K562 (cell line): Measurements from ENCODE around the gene DVL3. TPM values are rescaled to one million over a fixed set of nuclear protein-coding genes. Genes with fewer than 3 reads are reported as not detected.

Experiments
- ATF2 ChIP-seq: sonication (generic); formaldehyde crosslinking; IDR thresholded peaks from 2 replicates; pipeline ENCODE4 v1.8.1; 2022; ENCODE audit warnings: missing genetic modification reagents
- CREBBP ChIP-seq: IDR thresholded peaks from one replicate; pipeline ENCODE4 v1.6.1; 2012; ENCODE audit warnings: low read depth, mild to moderate bottlenecking, control low read depth, inconsistent platforms, low read length
- CTCFL ChIP-seq: IDR thresholded peaks from 2 replicates; pipeline ENCODE4 v1.6.1; 2011; ENCODE audit warnings: borderline replicate concordance, low read depth, mild to moderate bottlenecking, moderate library complexity, low read length; ENCODE audit not compliant: insufficient read depth, poor library complexity, severe bottlenecking
- GMEB1 ChIP-seq: fragments of 250-450 bp; sonication (Bioruptor Pico); IDR thresholded peaks from 2 replicates; pipeline ENCODE4 v1.4.0; 2020; ENCODE audit warnings: mild to moderate bottlenecking
- HNRNPK ChIP-seq: fragments of 200-400 bp; formaldehyde crosslinking; IDR thresholded peaks from one replicate; pipeline ENCODE4 v1.6.1; 2018; ENCODE audit warnings: mild to moderate bottlenecking, low read depth, low read length; ENCODE audit not compliant: poor library complexity, severe bottlenecking
- JUNB ChIP-seq: fragments of 450-650 bp; formaldehyde crosslinking; conservative IDR thresholded peaks from 2 replicates; pipeline ENCODE4 v1.4.0; 2020; ENCODE audit warnings: mild to moderate bottlenecking
- KLF10 ChIP-seq: fragments of 250-450 bp; sonication (Bioruptor Pico); IDR thresholded peaks from 2 replicates; pipeline ENCODE4 v1.6.1; 2021; ENCODE audit warnings: matching md5 sums
- MAX ChIP-seq: sonication (generic); formaldehyde crosslinking; IDR thresholded peaks from 2 replicates; pipeline ENCODE4 v1.9.0; 2022; ENCODE audit warnings: mild to moderate bottlenecking, missing genetic modification reagents
- NCOA2 ChIP-seq, 2 experiments: fragments of 450-650 bp; IDR thresholded peaks; 2 replicates each; pipeline ENCODE4 v1.6.1; 2018; ENCODE audit warnings: mild to moderate bottlenecking in 2 of 2, moderate library complexity in 1 of 2; ENCODE audit not compliant: partially characterized antibody in 2 of 2
- NFATC3 ChIP-seq: fragments of 450-650 bp; IDR thresholded peaks from 2 replicates; pipeline ENCODE4 v1.6.1; 2017; ENCODE audit warnings: mild to moderate bottlenecking
- NFE2 ChIP-seq: IDR thresholded peaks from 2 replicates; pipeline ENCODE4 v1.6.1; 2014; ENCODE audit warnings: antibody characterized with exemption, low read depth
- SPI1 ChIP-seq: IDR thresholded peaks from 2 replicates; pipeline ENCODE4 v1.6.1; 2011; ENCODE audit warnings: low read depth, low read length, control low read depth, borderline replicate concordance
- SRF ChIP-seq, 2 experiments: fragments of 250-450, 450-650 bp in 1 of 2; sonication (Bioruptor Pico) in 1 of 2; sonication (generic) in 1 of 2; formaldehyde crosslinking; IDR thresholded peaks; 2 replicates each; pipeline versions ENCODE4 v1.5.0 to v1.5.1; 2020 to 2022; ENCODE audit warnings: mild to moderate bottlenecking in 1 of 2, missing genetic modification reagents in 1 of 2
- ZBED1 ChIP-seq: IDR thresholded peaks from 2 replicates; pipeline ENCODE4 v1.6.1; 2014
- ZFP1 ChIP-seq: fragments of 450-650 bp; formaldehyde crosslinking; IDR thresholded peaks from 2 replicates; pipeline ENCODE4 v1.4.0; 2020; ENCODE audit warnings: mild to moderate bottlenecking, mixed read lengths
- ZNF197 ChIP-seq: fragments of 200-800 bp; sonication (Bioruptor generic); IDR thresholded peaks from 2 replicates; pipeline ENCODE4 v1.6.1; 2016; ENCODE audit warnings: low read depth, missing genetic modification characterization, missing compliant biosample characterization
- ZNF592 ChIP-seq: fragments of 450-650 bp; IDR thresholded peaks from 2 replicates; pipeline ENCODE4 v1.6.1; 2017; ENCODE audit warnings: antibody characterized with exemption, mild to moderate bottlenecking
- ZNF79 ChIP-seq: fragments of 250-450 bp; sonication (Bioruptor Pico); IDR thresholded peaks from 2 replicates; pipeline ENCODE4 v1.4.0; 2020; ENCODE audit warnings: low read depth, mild to moderate bottlenecking, moderate library complexity
- polyA plus RNA-seq, 8 experiments: library from polyadenylated mRNA; depleted of rRNA in 4 of 8; stranded (reverse) in 5 of 8; unstranded in 3 of 8; fragments of >200 nt; fragmentation: Nextera tagmentation in 2 of 8; fragmentation: Illumina TruSeq in 1 of 8; extraction: Ambion mirVana in 2 of 8; extraction: Trizol in 1 of 8; gene quantifications; 2 replicates each; pipeline versions ENCODE4 v1.2.1 to v1.2.3, GENCODE V29; 2011 to 2014; ENCODE audit warnings: inconsistent platforms in 1 of 8, missing spikeins in 1 of 8
- total RNA-seq, 7 experiments: library from RNA; depleted of rRNA in 6 of 7; stranded (reverse); fragments of >200 nt in 6 of 7; fragmentation: Illumina TruSeq in 2 of 7; extraction: Trizol in 2 of 7; gene quantifications; 2 replicates each; pipeline versions ENCODE4 v1.2.1 to v1.2.3, GENCODE V29; 2011 to 2021; ENCODE audit warnings: low replicate concordance in 1 of 7

The DVL3 gene
- total and polyA plus RNA-seq, 9 of the 15 experiments (the other 6 are each of a cell fraction or from before 2014, with no cell fraction given) = 3.1 to 57.9 (median 20.1) TPM

- TF ChIP-seq SRF (CRISPR knock-in tag; IDR thresholded peaks at IDR 0.05) (no peak), ATF2 (CRISPR knock-in tag) (no peak), ZNF197 (CRISPR knock-in tag) (no peak), CTCFL (no peak), NFE2 (no peak), ZNF79 (CRISPR knock-in tag) (no peak), ZBED1 (no peak), NFATC3 (no peak), GMEB1 (CRISPR knock-in tag) (0 out of 2 replicates have a peak, but pooled peaks have one; percentile 32), HNRNPK (no peak), SPI1 (no peak), MAX (no peak; the same call in 1 of the 2 replicates), ZNF592 (0 out of 2 replicates have a peak, but pooled peaks have one; percentile 37), KLF10 (CRISPR knock-in tag) (no peak), CREBBP (no peak), NCOA2 (IDR thresholded peaks at IDR 0.05; ENCODE audit: partially characterized antibody in 2 of 2) (no peak), ZFP1 (CRISPR knock-in tag) (no peak), JUNB (CRISPR knock-in tag) (no peak)
These were observed at the start of gene DVL3 (continued) for GRCh38 chr3:184154885-184155643.
